H1 (cell line): Measurements from ENCODE around the gene FAM83F. TPM values are rescaled to one million over a fixed set of nuclear protein-coding genes. Genes with fewer than 3 reads are reported as not detected.
A peak's percentile ranks its signal among the peaks of the same experiment; 100 is the strongest.

Experiments
- CTCF ChIA-PET: fragments of 300-600 bp; sonication (Branson Sonifier 250); formaldehyde crosslinking; loops from one replicate; lab custom pipeline; 2021; ENCODE audit not compliant: partially characterized antibody; lab: Charles Lee
- POLR2A ChIA-PET: fragments of 300-600 bp; sonication (Branson Sonifier 250); formaldehyde crosslinking; loops from one replicate; lab custom pipeline; 2021; ENCODE audit warnings: inconsistent platforms; ENCODE audit not compliant: partially characterized antibody; lab: Charles Lee
- DNase-seq, 2 experiments: peaks; one replicate each; pipeline versions ENCODE4 v3.0.0 to v3.0.0-alpha.2; 2010 to 2022; ENCODE audit warnings: low spot score in 2 of 2, low read depth in 1 of 2, mixed read lengths in 1 of 2
- FAIRE-seq: peaks from 2 replicates; lab custom pipeline; 2011; peaks lifted over from hg19 to GRCh38; lab: Jason Lieb, UNC
- H2AFZ ChIP-seq: 2 replicates; pipeline ENCODE4 v1.8.1; 2012; ENCODE audit warnings: low read length, inconsistent platforms
- H2AK5ac ChIP-seq: 2 replicates; pipeline ENCODE4 v1.6.1; 2013; ENCODE audit warnings: low read depth, low read length
- H2BK120ac ChIP-seq: replicated peaks from 2 replicates; pipeline ENCODE3; 2013; ENCODE audit warnings: low read depth, low read length, inconsistent platforms
- H2BK12ac ChIP-seq: 2 replicates; pipeline ENCODE4 v1.6.1; 2013; ENCODE audit warnings: low read depth, low read length
- H2BK15ac ChIP-seq: 2 replicates; pipeline ENCODE4 v1.6.1; 2013; ENCODE audit warnings: low read length
- H2BK20ac ChIP-seq: 2 replicates; pipeline ENCODE4 v1.6.1; 2013; ENCODE audit warnings: low read length
- H2BK5ac ChIP-seq: 2 replicates; pipeline ENCODE4 v1.6.1; 2013; ENCODE audit warnings: low read depth, low read length
- H3K14ac ChIP-seq: 2 replicates; pipeline ENCODE4 v1.6.1; 2013; ENCODE audit warnings: inconsistent platforms; ENCODE audit not compliant: insufficient read length
- H3K18ac ChIP-seq: 2 replicates; pipeline ENCODE4 v1.6.1; 2013; ENCODE audit warnings: low read length; ENCODE audit errors: extremely low read depth
- H3K23ac ChIP-seq: 2 replicates; pipeline ENCODE4 v1.6.1; 2013; ENCODE audit warnings: inconsistent platforms; ENCODE audit not compliant: insufficient read length
- H3K23me2 ChIP-seq: 2 replicates; pipeline ENCODE4 v1.6.1; 2013; ENCODE audit warnings: low read depth, low read length
- H3K27ac ChIP-seq: 2 replicates; pipeline ENCODE4 v1.6.1; 2011; ENCODE audit warnings: low read depth, low read length, inconsistent platforms
- H3K27me3 ChIP-seq, 4 experiments: replicated peaks in 1 of 4; 1 replicate in 1 of 4; 2 replicates in 3 of 4; pipeline versions ENCODE4 v1.6.1 to v1.8.1; 2011 to 2013; ENCODE audit warnings: low read length in 3 of 4, mild to moderate bottlenecking in 3 of 4, inconsistent platforms in 2 of 4, mixed read lengths in 2 of 4, moderate library complexity in 1 of 4; ENCODE audit not compliant: control insufficient read depth in 3 of 4, insufficient read depth in 3 of 4; ENCODE audit errors: extremely low read depth in 1 of 4
- H3K36me3 ChIP-seq, 4 experiments: 2 replicates each; pipeline versions ENCODE4 v1.6.1 to v1.8.1; 2011 to 2013; ENCODE audit warnings: mild to moderate bottlenecking in 4 of 4, low read length in 3 of 4, moderate library complexity in 2 of 4, control low read depth in 1 of 4, inconsistent platforms in 1 of 4; ENCODE audit not compliant: insufficient read depth in 4 of 4, control insufficient read depth in 2 of 4
- H3K4ac ChIP-seq: replicated peaks from 2 replicates; pipeline ENCODE3; 2013; ENCODE audit warnings: low read length, low read depth, mixed read lengths, inconsistent platforms; ENCODE audit not compliant: insufficient read length
- H3K4me1 ChIP-seq, 4 experiments: replicated peaks in 1 of 4; 1 replicate in 1 of 4; 2 replicates in 3 of 4; pipeline versions ENCODE4 v1.6.1 to v1.8.1; 2011 to 2013; ENCODE audit warnings: low read length in 3 of 4, inconsistent platforms in 2 of 4, mixed read lengths in 1 of 4; ENCODE audit not compliant: insufficient read depth in 4 of 4, control insufficient read depth in 3 of 4
- H3K4me2 ChIP-seq, 2 experiments: 2 replicates each; pipeline versions ENCODE4 v1.6.1 to v1.8.1; 2011 to 2013; ENCODE audit warnings: low read depth in 2 of 2, low read length in 2 of 2, control low read depth in 1 of 2, inconsistent platforms in 1 of 2, mild to moderate bottlenecking in 1 of 2; ENCODE audit not compliant: insufficient read depth in 1 of 2
- H3K4me3 ChIP-seq, 4 experiments: fragments of 200-600, 300-600 bp in 1 of 4; sonication (generic), shearing (Covaris generic), sonication (Bioruptor Twin) in 1 of 4; 2 replicates each; pipeline versions ENCODE4 v1.5.1 to v1.8.1; 2011 to 2016; ENCODE audit warnings: low read length in 4 of 4, low read depth in 3 of 4, control low read depth in 2 of 4, inconsistent platforms in 2 of 4, mild to moderate bottlenecking in 2 of 4, mixed read lengths in 1 of 4, moderate library complexity in 1 of 4; ENCODE audit not compliant: insufficient read depth in 2 of 4; ENCODE audit errors: extremely low read depth in 1 of 4
- H3K56ac ChIP-seq: replicated peaks from 2 replicates; pipeline ENCODE3; 2013; ENCODE audit warnings: low read depth, mild to moderate bottlenecking, mixed read lengths, low read length, inconsistent platforms; ENCODE audit not compliant: insufficient read length
- H3K79me1 ChIP-seq: 2 replicates; pipeline ENCODE4 v1.6.1; 2013; ENCODE audit warnings: low read depth, low read length, control low read depth
- H3K79me2 ChIP-seq, 2 experiments: 2 replicates each; pipeline versions ENCODE4 v1.6.1 to v1.8.1; 2012 to 2013; ENCODE audit warnings: low read length in 2 of 2, mild to moderate bottlenecking in 2 of 2, inconsistent platforms in 1 of 2; ENCODE audit not compliant: insufficient read depth in 2 of 2, control insufficient read depth in 1 of 2
- H3K9ac ChIP-seq, 4 experiments: replicated peaks in 1 of 4; 1 replicate in 1 of 4; 2 replicates in 3 of 4; pipeline versions ENCODE4 v1.6.1 to v1.8.1; 2011 to 2013; ENCODE audit warnings: low read depth in 3 of 4, low read length in 3 of 4, control low read depth in 2 of 4, mild to moderate bottlenecking in 2 of 4, moderate library complexity in 2 of 4, inconsistent platforms in 1 of 4; ENCODE audit errors: extremely low read depth in 1 of 4
- H3K9me3 ChIP-seq, 2 experiments: 2 replicates each; pipeline versions ENCODE4 v1.6.1 to v1.8.1; 2012 to 2013; ENCODE audit warnings: mild to moderate bottlenecking in 2 of 2, moderate library complexity in 2 of 2, control low read depth in 1 of 2, inconsistent platforms in 1 of 2, low read depth in 1 of 2, low read length in 1 of 2, mixed read lengths in 1 of 2; ENCODE audit not compliant: insufficient read depth in 2 of 2
- H4K20me1 ChIP-seq, 2 experiments: replicated peaks in 1 of 2; 2 replicates each; pipeline versions ENCODE3 to v1.8.1; 2011 to 2013; ENCODE audit warnings: inconsistent platforms in 2 of 2, low read length in 2 of 2, mild to moderate bottlenecking in 1 of 2; ENCODE audit not compliant: insufficient read depth in 2 of 2, control insufficient read depth in 1 of 2
- H4K5ac ChIP-seq: 2 replicates; pipeline ENCODE4 v1.6.1; 2013; ENCODE audit warnings: low read length, low read depth, mixed read lengths, inconsistent platforms; ENCODE audit not compliant: insufficient read length
- H4K8ac ChIP-seq: 2 replicates; pipeline ENCODE4 v1.8.0; 2013; ENCODE audit warnings: mild to moderate bottlenecking, moderate library complexity, low read length, inconsistent platforms; ENCODE audit not compliant: insufficient read depth; ENCODE audit errors: extremely low read depth
- H4K91ac ChIP-seq: replicated peaks from 2 replicates; pipeline ENCODE3; 2013; ENCODE audit warnings: low read length, mixed read lengths, inconsistent platforms; ENCODE audit not compliant: insufficient read length
- ASH2L ChIP-seq: fragments of 200-600, 300-600 bp; sonication (generic); IDR thresholded peaks from one replicate; pipeline ENCODE4 v1.7.1; 2017; ENCODE audit warnings: low read length
- HDAC2 ChIP-seq, 2 experiments: fragments of 300-600 bp in 1 of 2; sonication (generic) in 1 of 2; IDR thresholded peaks; 2 replicates each; pipeline ENCODE4 v1.6.1; 2011 to 2012; ENCODE audit warnings: low read depth in 2 of 2, low read length in 2 of 2, mild to moderate bottlenecking in 2 of 2, moderate library complexity in 2 of 2, borderline replicate concordance in 1 of 2, inconsistent platforms in 1 of 2
- KDM1A ChIP-seq: fragments of 200-600, 300-600 bp; sonication (generic); IDR thresholded peaks from 2 replicates; pipeline ENCODE4 v1.7.1; 2016; ENCODE audit warnings: mild to moderate bottlenecking, low read length, borderline replicate concordance
- KDM4A ChIP-seq: IDR thresholded peaks from one replicate; pipeline ENCODE4 v1.7.1; 2012; ENCODE audit warnings: low read depth, mild to moderate bottlenecking, moderate library complexity, low read length, inconsistent platforms; ENCODE audit not compliant: severe bottlenecking
- SAP30 ChIP-seq: fragments of 300-600 bp; sonication (generic); IDR thresholded peaks from 2 replicates; pipeline ENCODE4 v1.7.1; 2012; ENCODE audit warnings: low read length, moderate library complexity, mild to moderate bottlenecking, inconsistent platforms; ENCODE audit not compliant: insufficient read depth, insufficient replicate concordance
- WGBS, 2 experiments: shearing (Covaris generic) in 1 of 2; methylation state at CpG; one replicate each; pipeline versions ENCODE4 v1.1.6 to v1.1.7; 2013 to 2015; ENCODE audit warnings: low lambda C conversion rate in 2 of 2, mixed read lengths in 2 of 2, inconsistent platforms in 1 of 2, low coverage in 1 of 2, missing lambda C conversion rate in 1 of 2; ENCODE audit not compliant: insufficient replicate concordance in 2 of 2, insufficient coverage in 1 of 2, insufficient read length in 1 of 2; ENCODE audit errors: extremely low coverage in 1 of 2, missing lambda C conversion rate in 1 of 2; 5-methylcytosine and 5-hydroxymethylcytosine counted together
- long read RNA-seq, 2 experiments: library from RNA in 1 of 2; library from capped mRNA in 1 of 2; stranded (forward); transcript quantifications; one replicate each; pipeline ENCODE4 v2.0.0, GENCODE V29; 2021; ENCODE audit warnings: inconsistent platforms in 1 of 2
- polyA minus RNA-seq, 3 experiments: library from RNA; depleted of rRNA, polyadenylated mRNA; stranded (reverse); fragments of >200 nt; gene quantifications; 1 replicate in 2 of 3; 2 replicates in 1 of 3; pipeline ENCODE4 v1.2.3, GENCODE V29; 2011
- polyA plus RNA-seq, 7 experiments: library from polyadenylated mRNA; depleted of rRNA in 3 of 7; stranded (reverse) in 5 of 7; unstranded in 2 of 7; fragments of >200 nt in 5 of 7; fragments of 200-250 nt in 2 of 7; gene quantifications; 1 replicate in 5 of 7; 2 replicates in 1 of 7; 4 replicates in 1 of 7; pipeline versions ENCODE4 v1.2.1 to v1.2.3, GENCODE V29; 2011 to 2013; ENCODE audit warnings: missing spikeins in 2 of 7, mixed read lengths in 2 of 7
- total RNA-seq: library from RNA; stranded (reverse); fragmentation: NEBNext Ultra II Directional; extraction: Animal tissue kit (Norgen Biotek cat#: 25700); gene quantifications from 2 replicates; pipeline ENCODE4 v1.2.1, GENCODE V29; 2021
- TF ChIP-seq, protein P1 (sequence below): IDR thresholded peaks from 2 replicates; pipeline ENCODE4 v1.6.1; 2011; ENCODE audit warnings: low read depth, mild to moderate bottlenecking, low read length; ENCODE audit not compliant: insufficient read depth

Gene FAM83F
- total RNA-seq: 18.9 and 20.9 TPM in 2 replicates
- polyA plus RNA-seq (2011; rRNA removed): 8.6 and 10.8 TPM in 2 replicates
- polyA plus RNA-seq (2011; cell fraction: cytosol; rRNA removed): 9.9 TPM
- 13.0 TPM for polyA plus RNA-seq (2011; cell fraction: nucleus; rRNA removed)
- polyA plus RNA-seq (2012, experiment 1 of 2): 7.5 to 9.3 TPM (median 8.6 TPM) in 4 replicates
- 6.2 TPM for polyA plus RNA-seq (2012, experiment 2 of 2)
- polyA plus RNA-seq (2013, experiment 1 of 2): 5.4 TPM
- polyA plus RNA-seq (2013, experiment 2 of 2): 5.4 TPM
- 21.7 and 25.4 TPM in 2 replicates for polyA minus RNA-seq (2011; rRNA and poly(A)+ RNA removed)
- 9.5 TPM for polyA minus RNA-seq (2011; cell fraction: cytosol; rRNA and poly(A)+ RNA removed)
- polyA minus RNA-seq (2011; cell fraction: nucleus; rRNA and poly(A)+ RNA removed): 10.1 TPM
- long read RNA-seq, experiment 1, full-length matches to known transcripts: 3 of 10 reads
- long read RNA-seq, experiment 1, partial matches to known transcripts: 5 of 10 reads
- long read RNA-seq, experiment 1, other reads (novel, unspliced or antisense): 2 of 10 reads
- long read RNA-seq, experiment 2, partial matches to known transcripts: 0 of 1 reads
- long read RNA-seq, experiment 2, other reads (novel, unspliced or antisense): 1 of 1 reads

DNA sequence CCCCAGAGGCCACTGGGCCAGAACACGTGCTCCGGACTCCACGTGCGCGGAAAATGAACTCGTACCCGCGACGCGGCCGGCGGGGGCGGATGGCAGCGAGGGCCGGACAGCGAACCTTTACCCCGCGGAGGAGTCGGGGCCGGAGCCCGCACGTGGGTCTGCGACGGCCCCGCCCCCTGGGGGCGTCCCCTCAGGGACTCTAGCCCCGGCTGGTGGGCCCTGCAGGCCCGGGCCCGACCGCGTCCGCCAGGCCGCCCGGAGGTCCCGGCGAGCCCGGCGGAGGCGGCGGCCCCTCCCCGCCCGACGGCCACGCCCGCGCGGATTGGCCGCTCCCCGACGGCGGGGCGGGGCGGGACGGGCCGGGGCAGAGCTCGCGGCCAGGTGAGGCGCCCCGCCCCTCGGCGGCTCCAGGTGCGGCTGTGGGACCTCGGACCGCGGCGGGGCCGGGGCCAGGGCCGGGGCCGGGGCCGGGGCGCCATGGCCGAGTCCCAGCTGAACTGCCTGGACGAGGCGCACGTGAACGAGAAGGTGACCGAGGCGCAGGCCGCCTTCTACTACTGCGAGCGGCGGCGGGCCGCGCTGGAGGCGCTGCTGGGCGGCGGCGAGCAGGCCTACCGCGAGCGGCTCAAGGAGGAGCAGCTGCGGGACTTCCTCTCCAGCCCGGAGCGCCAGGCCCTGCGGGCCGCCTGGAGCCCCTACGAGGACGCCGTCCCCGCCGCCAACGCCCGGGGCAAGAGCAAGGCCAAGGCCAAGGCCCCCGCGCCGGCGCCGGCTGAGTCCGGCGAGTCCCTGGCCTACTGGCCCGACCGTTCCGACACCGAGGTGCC is at the start of gene FAM83F:
Gene FAM83F, plus strand, starts transcription at position 389 of the 827 bp plus-strand sequence. Its CDS starts 89 bp downstream, at position 478.
- H2BK20ac ChIP-seq: no peak within 1 kb of the TSS
- peaks cover 0 to 28% of the 10 kb centered on the region in 2 experiments; a peak in 3 of 4 replicates for H3K79me2 ChIP-seq
- peak within 1 kb of the TSS in 3 of 4 experiments; percentile 39 to 82 (median 49); a peak in 6 of 7 replicates for H3K9ac ChIP-seq
- no peak within 1 kb of the TSS for H2BK5ac ChIP-seq
- H3K23ac ChIP-seq: no peak within 1 kb of the TSS
- H3K14ac ChIP-seq: no peak within 1 kb of the TSS
- peak within 1 kb of the TSS; percentile 92 to 93 for H3K4me2 ChIP-seq
- H4K20me1 ChIP-seq: peaks cover 0 to 3% of the 10 kb centered on the region in 2 experiments
- peaks cover 21 to 42% (median 30%) of the 10 kb centered on the region in 4 experiments for H3K4me1 ChIP-seq
- peak within 1 kb of the TSS; percentile 64 for H3K18ac ChIP-seq
- H3K9me3 ChIP-seq: no peaks in the 10 kb centered on the region
- H3K4ac ChIP-seq: no peak within 1 kb of the TSS
- CTCF ChIA-PET: interaction anchor here (1.1 to 2.4 kb wide), 5 partner anchors 11 to 62 kb away, joined by 3 to 11 read pairs (median 5); no protein-coding TSS in a partner anchor
- H2BK15ac ChIP-seq: peak within 1 kb of the TSS; percentile 18; the same call in 1 of the 2 replicates
- FAIRE-seq (no peak), DNase-seq (peak in 1 of 2 experiments; percentile 79)
- peak within 1 kb of the TSS; percentile 58 for H4K8ac ChIP-seq
- H3K27ac ChIP-seq: no peak within 1 kb of the TSS
- H3K56ac ChIP-seq: no peak within 1 kb of the TSS
- no peak within 1 kb of the TSS for H2BK120ac ChIP-seq
- H3K23me2 ChIP-seq: peaks cover 8% of the 10 kb centered on the region; the same call in 1 of the 2 replicates
- 2% methylated on average over 20 of the region's 115 CpGs; no CpG with 5 or more reads in 1 of the 2 experiments for WGBS, 2 experiments
- no peak within 1 kb of the TSS for H4K91ac ChIP-seq
- POLR2A ChIA-PET: interaction anchor here (1.3 to 2.7 kb wide), 5 partner anchors 10 to 50 kb away, joined by 3 to 8 read pairs (median 5); no protein-coding TSS in a partner anchor
- peaks cover 0 to 19% (median 13%) of the 10 kb centered on the region in 4 experiments; a peak in 6 of 7 replicates for H3K27me3 ChIP-seq
- no peak within 1 kb of the TSS for H4K5ac ChIP-seq
- peak within 1 kb of the TSS; percentile 34; the same call in 1 of the 2 replicates for H2BK12ac ChIP-seq
- no peak within 1 kb of the TSS for H2AFZ ChIP-seq
- H3K79me1 ChIP-seq: 0 out of 2 replicates have a peak, but pooled peaks cover 3% of the 10 kb centered on the region
- H3K36me3 ChIP-seq: no peaks in the 10 kb centered on the region
- no peak within 1 kb of the TSS; the same call in 1 of the 2 replicates for H2AK5ac ChIP-seq
- peak within 1 kb of the TSS; percentile 56 to 73 (median 65) for H3K4me3 ChIP-seq
- TF ChIP-seq, protein P1, sequence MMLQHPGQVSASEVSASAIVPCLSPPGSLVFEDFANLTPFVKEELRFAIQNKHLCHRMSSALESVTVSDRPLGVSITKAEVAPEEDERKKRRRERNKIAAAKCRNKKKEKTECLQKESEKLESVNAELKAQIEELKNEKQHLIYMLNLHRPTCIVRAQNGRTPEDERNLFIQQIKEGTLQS: no peak
- peak in 1 of 2 experiments; percentile 84; a peak in 1 of 4 replicates for TF ChIP-seq HDAC2 (IDR thresholded peaks at IDR 0.05; ENCODE audit: borderline replicate concordance in 1 of 2, low read depth in 2 of 2, low read length in 2 of 2)
- no peak for TF ChIP-seq KDM1A
- TF ChIP-seq KDM4A: peak; percentile 53
- TF ChIP-seq ASH2L: peak; percentile 52
- no peak for TF ChIP-seq SAP30
